ENCODE data around the gene DTD1.

DTD1 gene

GRCh38 chr20:18677126-18677525, 89.3 kb downstream of the DTD1 start:
- TF ChIP-seq POLR2A (IDR thresholded peaks at IDR 0.05; ENCODE audit: extremely low read depth, insufficient read length): no peak
- no peak for TF ChIP-seq CTCF (IDR thresholded peaks at IDR 0.05; ENCODE audit: low read depth, low read length)
- no peak for TF ChIP-seq MYC (IDR thresholded peaks at IDR 0.05; ENCODE audit: low read depth, low read length)
- no peak for TF ChIP-seq MAX (IDR thresholded peaks at IDR 0.05; ENCODE audit: low read depth, low read length)
- DNase-seq (ENCODE audit: low read depth): no peak
- no peak overlapping the region for H3K4me3 ChIP-seq (ENCODE audit: low read depth, low read length)

- H3K4me3 ChIP-seq (ENCODE audit: low read depth, low read length): no peak overlapping the region
- DNase-seq (ENCODE audit: low read depth): no peak
- no peak for TF ChIP-seq POLR2A (IDR thresholded peaks at IDR 0.05; ENCODE audit: extremely low read depth, insufficient read length)
- no peak for TF ChIP-seq MAX (IDR thresholded peaks at IDR 0.05; ENCODE audit: low read depth, low read length)
- TF ChIP-seq MYC (IDR thresholded peaks at IDR 0.05; ENCODE audit: low read depth, low read length): no peak
- TF ChIP-seq CTCF (IDR thresholded peaks at IDR 0.05; ENCODE audit: low read depth, low read length): no peak
These were observed 90.9 kb downstream of the DTD1 start for GRCh38 chr20:18678549-18679419.

- DNase-seq (ENCODE audit: low read depth): no peak
- no peak overlapping the region for H3K4me3 ChIP-seq (ENCODE audit: low read depth, low read length)
- TF ChIP-seq MYC (IDR thresholded peaks at IDR 0.05; ENCODE audit: low read depth, low read length) (no peak), POLR2A (IDR thresholded peaks at IDR 0.05; ENCODE audit: extremely low read depth, insufficient read length) (no peak), CTCF (IDR thresholded peaks at IDR 0.05; ENCODE audit: low read depth, low read length) (no peak), MAX (IDR thresholded peaks at IDR 0.05; ENCODE audit: low read depth, low read length) (no peak)
These were observed 96.0 kb downstream of the DTD1 start for GRCh38 chr20:18683839-18684238.

GRCh38 chr20:18684775-18685174, 96.9 kb downstream of the DTD1 start:
- DNase-seq (ENCODE audit: low read depth): no peak
- TF ChIP-seq MYC (IDR thresholded peaks at IDR 0.05; ENCODE audit: low read depth, low read length) (no peak), MAX (IDR thresholded peaks at IDR 0.05; ENCODE audit: low read depth, low read length) (no peak), POLR2A (IDR thresholded peaks at IDR 0.05; ENCODE audit: extremely low read depth, insufficient read length) (no peak), CTCF (IDR thresholded peaks at IDR 0.05; ENCODE audit: low read depth, low read length) (no peak)
- H3K4me3 ChIP-seq (ENCODE audit: low read depth, low read length): no peak overlapping the region

- H3K4me3 ChIP-seq (ENCODE audit: low read depth, low read length): no peak overlapping the region
- DNase-seq (ENCODE audit: low read depth): no peak
- TF ChIP-seq POLR2A (IDR thresholded peaks at IDR 0.05; ENCODE audit: extremely low read depth, insufficient read length): no peak
- TF ChIP-seq MAX (IDR thresholded peaks at IDR 0.05; ENCODE audit: low read depth, low read length): no peak
- no peak for TF ChIP-seq CTCF (IDR thresholded peaks at IDR 0.05; ENCODE audit: low read depth, low read length)
- no peak for TF ChIP-seq MYC (IDR thresholded peaks at IDR 0.05; ENCODE audit: low read depth, low read length)
These were observed 97.6 kb downstream of the DTD1 start for GRCh38 chr20:18685406-18685805.
